ENCODE measurements around the gene ARL15. TPM values are rescaled to one million over a fixed set of nuclear protein-coding genes. Genes with fewer than 3 reads are reported as not detected.

The ARL15 gene
- total RNA-seq, 1 experiment from 2014 or later = 18.3 TPM

- CTCF ChIA-PET = no interaction called here
- H3K27me3 ChIP-seq (replicated peaks; ENCODE audit: insufficient read depth, low read depth, low read length, poor library complexity) = no peaks in the 10 kb centered on the region
- no TSS peak for BruUV-seq (replicated peaks)
- no peaks in the 10 kb centered on the region for H3K4me1 ChIP-seq (ENCODE audit: insufficient read depth, low read length, poor library complexity, severe bottlenecking)
- no peaks in the 10 kb centered on the region for H3K36me3 ChIP-seq (ENCODE audit: insufficient read depth, low read length, poor library complexity, severe bottlenecking)
- H3K9me3 ChIP-seq (ENCODE audit: low read depth, low read length, poor library complexity, severe bottlenecking) = no peaks in the 10 kb centered on the region
- no peak for DNase-seq (ENCODE audit: low spot score)
- no peak for TF ChIP-seq EZH2 (IDR thresholded peaks at IDR 0.05; ENCODE audit: borderline replicate concordance, low read depth, low read length, poor library complexity, severe bottlenecking)
- TF ChIP-seq CTCF (conservative IDR thresholded peaks at IDR 0.05; ENCODE audit: low read depth, low read length) = no peak
- no peak overlapping the region for H3K27ac ChIP-seq (ENCODE audit: low read depth, low read length, poor library complexity, severe bottlenecking)
- intact Hi-C loops (cut with micrococcal nuclease; ENCODE audit: unreplicated experiment) = no loop called here
- POLR2A ChIA-PET (ENCODE audit: low non-redundant PET) = no interaction called here
- no peak overlapping the region for H3K4me3 ChIP-seq (ENCODE audit: low read depth, low read length, poor library complexity, severe bottlenecking)
Measured at GRCh38 chr5:54275361-54275760, 35.0 kb downstream of the ARL15 start.

- Histone ChIP-seq H3K4me1 (ENCODE audit: insufficient read depth, low read length, poor library complexity, severe bottlenecking) (no peaks in the 10 kb centered on the region), H3K36me3 (ENCODE audit: insufficient read depth, low read length, poor library complexity, severe bottlenecking) (no peaks in the 10 kb centered on the region), H3K4me3 (ENCODE audit: low read depth, low read length, poor library complexity, severe bottlenecking) (no peak overlapping the region), H3K9me3 (ENCODE audit: low read depth, low read length, poor library complexity, severe bottlenecking) (no peaks in the 10 kb centered on the region), H3K27ac (ENCODE audit: low read depth, low read length, poor library complexity, severe bottlenecking) (no peak overlapping the region), H3K27me3 (replicated peaks; ENCODE audit: insufficient read depth, low read depth, low read length, poor library complexity) (no peaks in the 10 kb centered on the region)
- BruUV-seq (replicated peaks) = no TSS peak
- intact Hi-C loops (cut with micrococcal nuclease; ENCODE audit: unreplicated experiment) = no loop called here
- DNase-seq (ENCODE audit: low spot score) = no peak
- ChIA-PET CTCF (no interaction called here), POLR2A (ENCODE audit: low non-redundant PET) (no interaction called here)
- no peak for TF ChIP-seq EZH2 (IDR thresholded peaks at IDR 0.05; ENCODE audit: borderline replicate concordance, low read depth, low read length, poor library complexity, severe bottlenecking)
Measured at GRCh38 chr5:54274944-54275343, 35.4 kb downstream of the ARL15 start.

GRCh38 chr5:54273715-54274114, 36.7 kb downstream of the ARL15 start:
- CTCF ChIA-PET = no interaction called here
- no peaks in the 10 kb centered on the region for H3K36me3 ChIP-seq (ENCODE audit: insufficient read depth, low read length, poor library complexity, severe bottlenecking)
- POLR2A ChIA-PET (ENCODE audit: low non-redundant PET) = no interaction called here

More at GRCh38 chr5:54273715-54274114, 36.7 kb downstream of the ARL15 start:
- H3K27me3 ChIP-seq (replicated peaks; ENCODE audit: insufficient read depth, low read depth, low read length, poor library complexity) = no peaks in the 10 kb centered on the region
- BruUV-seq (replicated peaks) = no TSS peak
- intact Hi-C loops (cut with micrococcal nuclease; ENCODE audit: unreplicated experiment) = no loop called here
- H3K27ac ChIP-seq (ENCODE audit: low read depth, low read length, poor library complexity, severe bottlenecking) = no peak overlapping the region
- H3K9me3 ChIP-seq (ENCODE audit: low read depth, low read length, poor library complexity, severe bottlenecking) = no peaks in the 10 kb centered on the region
- DNase-seq (ENCODE audit: low spot score) = no peak
- no peak for TF ChIP-seq EZH2 (IDR thresholded peaks at IDR 0.05; ENCODE audit: borderline replicate concordance, low read depth, low read length, poor library complexity, severe bottlenecking)
- no peak for TF ChIP-seq CTCF (conservative IDR thresholded peaks at IDR 0.05; ENCODE audit: low read depth, low read length)
- H3K4me3 ChIP-seq (ENCODE audit: low read depth, low read length, poor library complexity, severe bottlenecking) = no peak overlapping the region
- H3K4me1 ChIP-seq (ENCODE audit: insufficient read depth, low read length, poor library complexity, severe bottlenecking) = no peaks in the 10 kb centered on the region
